Measurements from ENCODE around the gene SGCA. TPM values are rescaled to one million over a fixed set of nuclear protein-coding genes. Genes with fewer than 3 reads are reported as not detected.

Gene SGCA
- not detected in 2 replicates for total RNA-seq
- long read RNA-seq: 0 reads

GRCh38 chr17:50165867-50166517 is at the start of gene SGCA:
TSS of gene SGCA (plus strand) at chr17:50166005. CDS start at chr17:50166041, 36 bp downstream.
- no peaks in the 10 kb centered on the region for H3K27me3 Mint-ChIP-seq (ENCODE audit: low read depth)
- H3K4me3 Mint-ChIP-seq: peak within 1 kb of the TSS; percentile 54
- H3K9me3 Mint-ChIP-seq: no peaks in the 10 kb centered on the region
- no peaks in the 10 kb centered on the region for H3K36me3 Mint-ChIP-seq (ENCODE audit: low read depth)
- TF ChIP-seq, protein P1, sequence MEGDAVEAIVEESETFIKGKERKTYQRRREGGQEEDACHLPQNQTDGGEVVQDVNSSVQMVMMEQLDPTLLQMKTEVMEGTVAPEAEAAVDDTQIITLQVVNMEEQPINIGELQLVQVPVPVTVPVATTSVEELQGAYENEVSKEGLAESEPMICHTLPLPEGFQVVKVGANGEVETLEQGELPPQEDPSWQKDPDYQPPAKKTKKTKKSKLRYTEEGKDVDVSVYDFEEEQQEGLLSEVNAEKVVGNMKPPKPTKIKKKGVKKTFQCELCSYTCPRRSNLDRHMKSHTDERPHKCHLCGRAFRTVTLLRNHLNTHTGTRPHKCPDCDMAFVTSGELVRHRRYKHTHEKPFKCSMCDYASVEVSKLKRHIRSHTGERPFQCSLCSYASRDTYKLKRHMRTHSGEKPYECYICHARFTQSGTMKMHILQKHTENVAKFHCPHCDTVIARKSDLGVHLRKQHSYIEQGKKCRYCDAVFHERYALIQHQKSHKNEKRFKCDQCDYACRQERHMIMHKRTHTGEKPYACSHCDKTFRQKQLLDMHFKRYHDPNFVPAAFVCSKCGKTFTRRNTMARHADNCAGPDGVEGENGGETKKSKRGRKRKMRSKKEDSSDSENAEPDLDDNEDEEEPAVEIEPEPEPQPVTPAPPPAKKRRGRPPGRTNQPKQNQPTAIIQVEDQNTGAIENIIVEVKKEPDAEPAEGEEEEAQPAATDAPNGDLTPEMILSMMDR (conservative IDR thresholded peaks at IDR 0.05): no peak
- H3K27ac Mint-ChIP-seq (ENCODE audit: unreplicated experiment): peak within 1 kb of the TSS; percentile 57
- DNase-seq (ENCODE audit: low read depth, low spot score): no peak
- peaks cover 31% of the 10 kb centered on the region for H3K4me1 Mint-ChIP-seq

- peaks cover 42% of the 10 kb centered on the region for H3K4me1 Mint-ChIP-seq
Observed at GRCh38 chr17:50117202-50118051, 48.4 kb upstream of the SGCA start.

GRCh38 chr17:50118076-50118827 is 47.6 kb upstream of the SGCA start:
- Mint-ChIP-seq H3K4me1 (peaks cover 47% of the 10 kb centered on the region), H3K9me3 (no peaks in the 10 kb centered on the region), H3K27ac (ENCODE audit: unreplicated experiment) (no peak overlapping the region), H3K36me3 (ENCODE audit: low read depth) (no peaks in the 10 kb centered on the region), H3K4me3 (peak overlapping the region; percentile 4), H3K27me3 (ENCODE audit: low read depth) (peaks cover 12% of the 10 kb centered on the region)
- TF ChIP-seq, protein P1 (conservative IDR thresholded peaks at IDR 0.05): no peak
- DNase-seq (ENCODE audit: low read depth, low spot score): no peak

More at GRCh38 chr17:50117202-50118051, 48.4 kb upstream of the SGCA start:
- Mint-ChIP-seq H3K9me3 (no peaks in the 10 kb centered on the region), H3K36me3 (ENCODE audit: low read depth) (no peaks in the 10 kb centered on the region), H3K27me3 (ENCODE audit: low read depth) (peaks cover 12% of the 10 kb centered on the region), H3K27ac (ENCODE audit: unreplicated experiment) (no peak overlapping the region), H3K4me3 (no peak overlapping the region)
- TF ChIP-seq, protein P1 (conservative IDR thresholded peaks at IDR 0.05): peak; percentile 75
- DNase-seq (ENCODE audit: low read depth, low spot score): peak; percentile 64

- no peak for DNase-seq (ENCODE audit: low read depth, low spot score)
Observed at GRCh38 chr17:50118828-50119218, 47.0 kb upstream of the SGCA start.

More at GRCh38 chr17:50118828-50119218, 47.0 kb upstream of the SGCA start:
- Mint-ChIP-seq H3K27ac (ENCODE audit: unreplicated experiment) (no peak overlapping the region), H3K9me3 (no peaks in the 10 kb centered on the region), H3K36me3 (ENCODE audit: low read depth) (no peaks in the 10 kb centered on the region), H3K4me3 (peak overlapping the region; percentile 4), H3K27me3 (ENCODE audit: low read depth) (peaks cover 12% of the 10 kb centered on the region), H3K4me1 (peaks cover 48% of the 10 kb centered on the region)
- TF ChIP-seq, protein P1 (conservative IDR thresholded peaks at IDR 0.05): no peak
